AG10803 (cell line): ENCODE results near the gene NLRP9.

Source experiments
- DNase-seq: peaks from one replicate; pipeline ENCODE4 v3.0.0; 2010; ENCODE audit warnings: low read depth
- H3K4me3 ChIP-seq: 2 replicates; pipeline ENCODE4 v1.5.1; 2011; ENCODE audit warnings: mild to moderate bottlenecking, low read length, control low read depth
- TF ChIP-seq, protein P1 (sequence below): conservative IDR thresholded peaks from 2 replicates; pipeline ENCODE4 v1.5.1; 2011; ENCODE audit warnings: mild to moderate bottlenecking, low read length, control low read depth, inconsistent platforms

NLRP9 gene

DNA sequence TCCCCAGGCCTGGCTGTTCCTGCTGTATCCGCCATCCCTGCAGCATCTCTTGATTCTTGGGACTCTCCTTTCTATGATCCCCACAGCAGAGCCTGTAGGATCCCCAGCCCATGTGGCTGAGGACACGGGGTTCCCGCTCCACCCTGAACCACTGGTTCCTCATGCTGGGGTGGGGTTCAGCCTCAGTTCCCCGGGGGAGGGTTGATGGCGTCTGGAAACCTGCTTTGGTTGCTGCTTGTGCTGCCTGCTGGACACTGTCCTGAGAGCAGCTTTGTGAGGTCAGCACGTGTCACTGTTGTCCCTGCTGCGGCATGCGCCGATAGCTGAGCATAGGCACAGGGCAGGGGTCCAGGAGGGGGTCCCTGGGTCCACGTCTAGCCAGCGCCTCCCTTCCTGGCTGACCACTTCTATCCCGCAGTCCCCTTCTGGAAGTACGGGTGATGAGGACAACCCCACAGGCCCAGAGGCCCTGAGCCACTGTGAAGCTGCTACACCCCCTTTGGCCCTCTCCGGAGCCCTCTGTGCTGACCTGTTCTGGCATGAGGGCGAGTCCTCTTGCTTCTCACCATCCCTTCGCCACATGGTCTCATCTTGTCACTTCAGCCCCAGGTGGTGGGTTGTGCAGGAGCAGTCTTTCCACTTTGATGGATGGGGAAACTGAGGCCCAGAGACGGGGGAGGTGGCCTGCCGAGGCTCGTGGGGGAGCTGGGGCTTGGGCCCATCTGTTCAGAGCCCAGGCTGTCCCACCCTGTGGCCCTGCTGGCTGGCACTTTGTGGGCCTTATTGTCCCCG, 57.7 kb downstream of the NLRP9 start:
- no peak overlapping the region for H3K4me3 ChIP-seq
- DNase-seq: no peak
- TF ChIP-seq, protein P1, sequence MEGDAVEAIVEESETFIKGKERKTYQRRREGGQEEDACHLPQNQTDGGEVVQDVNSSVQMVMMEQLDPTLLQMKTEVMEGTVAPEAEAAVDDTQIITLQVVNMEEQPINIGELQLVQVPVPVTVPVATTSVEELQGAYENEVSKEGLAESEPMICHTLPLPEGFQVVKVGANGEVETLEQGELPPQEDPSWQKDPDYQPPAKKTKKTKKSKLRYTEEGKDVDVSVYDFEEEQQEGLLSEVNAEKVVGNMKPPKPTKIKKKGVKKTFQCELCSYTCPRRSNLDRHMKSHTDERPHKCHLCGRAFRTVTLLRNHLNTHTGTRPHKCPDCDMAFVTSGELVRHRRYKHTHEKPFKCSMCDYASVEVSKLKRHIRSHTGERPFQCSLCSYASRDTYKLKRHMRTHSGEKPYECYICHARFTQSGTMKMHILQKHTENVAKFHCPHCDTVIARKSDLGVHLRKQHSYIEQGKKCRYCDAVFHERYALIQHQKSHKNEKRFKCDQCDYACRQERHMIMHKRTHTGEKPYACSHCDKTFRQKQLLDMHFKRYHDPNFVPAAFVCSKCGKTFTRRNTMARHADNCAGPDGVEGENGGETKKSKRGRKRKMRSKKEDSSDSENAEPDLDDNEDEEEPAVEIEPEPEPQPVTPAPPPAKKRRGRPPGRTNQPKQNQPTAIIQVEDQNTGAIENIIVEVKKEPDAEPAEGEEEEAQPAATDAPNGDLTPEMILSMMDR: no peak

DNA sequence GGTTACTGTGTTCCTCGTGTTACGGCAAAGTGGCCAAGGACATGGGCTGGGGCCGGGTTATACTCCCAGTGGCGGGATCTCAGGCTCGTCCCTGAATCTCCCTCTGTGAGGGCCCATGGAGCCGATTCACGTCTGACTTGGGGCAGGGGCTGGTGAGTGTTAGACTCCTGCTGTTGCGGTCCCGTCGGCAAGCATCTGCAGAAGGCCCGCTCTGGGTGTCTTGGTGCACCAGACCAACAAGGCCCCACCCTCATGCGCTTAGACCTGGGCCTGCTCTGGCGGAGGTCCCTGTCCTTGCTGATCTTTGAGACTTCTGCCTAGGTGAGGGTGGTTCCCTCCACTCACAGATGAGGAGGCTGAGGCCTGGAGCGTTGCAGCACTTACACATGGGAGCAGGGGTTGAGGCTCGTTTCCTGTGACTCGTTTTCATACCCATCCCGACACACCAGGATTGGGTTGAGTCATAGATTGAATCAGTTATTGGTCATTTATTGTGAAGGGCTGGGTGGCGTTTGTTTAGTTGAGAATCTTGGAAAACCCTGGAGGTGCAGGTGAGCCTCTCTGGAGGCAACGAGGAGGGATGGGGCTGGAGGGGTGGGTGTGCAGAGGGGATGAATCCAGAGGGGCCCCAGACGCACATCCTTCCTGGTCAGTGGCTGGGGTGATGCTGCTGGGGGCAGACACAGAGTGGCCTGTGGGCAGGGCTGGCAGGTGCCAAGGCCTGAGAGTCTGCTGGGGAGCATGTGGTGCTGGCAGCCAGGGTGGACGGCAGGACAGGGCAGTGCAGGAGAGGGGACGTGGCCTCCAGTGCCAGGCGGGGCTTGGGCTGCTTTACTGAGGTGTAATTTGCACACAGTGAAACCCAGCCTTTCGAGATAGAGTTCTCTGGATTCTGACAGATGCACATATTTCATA, 58.6 kb downstream of the NLRP9 start:
- no peak overlapping the region for H3K4me3 ChIP-seq
- DNase-seq: no peak
- TF ChIP-seq, protein P1: no peak

DNA sequence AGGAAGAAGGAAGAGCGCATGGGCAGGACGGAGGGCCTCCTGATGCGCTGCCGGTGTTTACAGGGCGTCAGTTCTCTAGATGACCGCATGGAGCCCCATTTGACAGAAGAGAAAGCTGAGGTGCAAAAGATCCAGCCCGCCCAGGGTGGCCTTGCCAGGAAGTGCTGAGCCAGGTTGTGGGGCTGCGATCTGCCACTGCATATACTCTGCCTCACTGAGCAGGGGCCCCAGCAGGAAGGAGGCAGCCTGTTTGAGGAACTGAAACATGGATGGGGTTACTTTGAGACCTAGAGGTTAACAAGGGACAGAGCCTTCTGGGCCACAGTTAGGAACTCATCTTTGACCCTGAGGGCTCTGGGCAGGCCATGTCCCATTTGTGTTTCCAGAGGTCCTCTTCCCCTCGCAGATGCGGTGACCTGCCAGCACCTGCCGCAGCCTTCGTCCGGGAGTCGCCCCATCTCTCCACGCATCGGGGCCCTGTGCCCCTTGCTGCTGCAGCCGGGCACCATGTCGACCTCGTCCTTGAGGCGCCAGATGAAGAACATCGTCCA, 60.0 kb downstream of the NLRP9 start:
- no peak for DNase-seq
- TF ChIP-seq, protein P1: no peak
- no peak overlapping the region for H3K4me3 ChIP-seq

DNA sequence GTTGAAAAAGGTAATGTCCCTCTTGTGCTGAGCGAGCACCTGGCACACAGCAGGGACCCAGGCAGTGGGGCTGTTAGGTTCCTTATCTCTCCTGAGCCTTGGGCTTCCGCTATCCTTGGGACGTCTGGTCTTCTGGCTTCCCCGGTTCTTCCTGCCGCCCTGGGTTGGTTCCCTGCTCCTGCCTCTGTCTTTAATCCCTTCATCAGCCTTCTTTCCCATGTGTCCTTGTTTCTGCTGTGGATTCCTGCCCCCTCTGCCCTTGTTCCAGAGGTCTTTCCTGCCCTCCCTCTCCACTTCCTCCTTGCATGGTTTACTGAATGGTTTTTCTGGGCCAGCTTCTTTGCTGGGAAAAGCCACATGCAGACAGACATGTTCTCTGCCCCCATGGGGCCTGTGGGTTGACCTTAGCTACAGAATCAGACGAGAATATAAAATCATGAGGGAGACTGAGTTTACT, 60.6 kb downstream of the NLRP9 start:
- DNase-seq: no peak
- TF ChIP-seq, protein P1: no peak
- no peak overlapping the region for H3K4me3 ChIP-seq

DNA sequence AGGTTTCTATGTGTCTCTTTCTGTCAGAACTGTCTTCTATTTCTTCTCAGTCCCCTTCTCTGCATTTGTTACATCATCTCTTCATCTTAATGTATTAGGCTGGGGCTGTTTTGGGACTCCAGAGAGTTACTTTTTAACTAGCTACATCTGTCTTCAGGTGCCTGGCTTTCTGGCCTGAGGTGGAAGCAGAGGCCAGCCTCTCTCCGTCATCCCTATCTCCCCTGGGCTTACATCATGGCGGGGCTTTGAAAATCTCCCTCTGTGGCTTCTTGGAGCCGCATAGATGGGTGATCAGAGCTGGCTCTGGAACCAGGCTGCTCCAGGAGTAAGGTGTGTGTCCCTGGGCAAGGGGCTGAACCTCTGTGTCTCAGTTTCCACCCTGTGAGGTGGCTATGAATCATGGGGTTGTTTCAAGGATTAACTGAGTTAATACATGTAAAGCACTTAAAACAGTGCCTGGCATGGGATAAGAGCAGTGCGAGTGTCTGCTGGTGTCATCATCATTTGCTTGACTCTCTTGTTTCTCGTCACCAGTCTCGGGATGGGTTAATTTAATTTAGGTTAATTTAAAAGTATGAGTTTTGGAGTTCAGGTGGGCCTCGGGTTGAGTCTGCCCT, 61.2 kb downstream of the NLRP9 start:
- H3K4me3 ChIP-seq: peak overlapping the region; percentile 87; the same call in 1 of the 2 replicates
- TF ChIP-seq, protein P1: no peak
- no peak for DNase-seq

DNA sequence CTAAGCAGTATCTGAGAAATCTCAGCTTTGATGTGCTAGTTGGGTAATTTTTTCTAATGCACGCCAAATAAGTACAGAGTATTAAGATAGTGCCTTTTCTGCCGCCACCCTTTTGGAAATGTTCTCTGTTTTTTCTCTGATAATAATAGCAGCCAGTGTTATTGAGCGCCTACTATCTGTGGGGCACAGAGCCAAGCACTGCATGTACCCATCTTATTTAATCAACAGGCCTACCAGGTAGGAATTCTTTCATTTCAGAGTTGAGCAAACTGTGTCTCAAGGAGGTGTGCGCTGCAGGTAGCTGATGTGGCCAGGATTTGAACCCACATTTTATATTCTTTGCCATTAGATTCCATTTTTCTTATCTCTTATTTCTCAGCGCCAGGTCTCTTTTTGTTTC, 61.8 kb downstream of the NLRP9 start:
- peak overlapping the region; percentile 87 for H3K4me3 ChIP-seq
- TF ChIP-seq, protein P1: peak; percentile 21; the same call in 1 of the 2 replicates
- peak; percentile 22 for DNase-seq
